Osteoblast (primary cell): ENCODE results near the gene PLCB4. TPM values are rescaled to one million over a fixed set of nuclear protein-coding genes. Genes with fewer than 3 reads are reported as not detected.

Experiments used
- DNase-seq: peaks from one replicate; pipeline ENCODE4 v3.0.0; 2011; ENCODE audit warnings: low spot score, mixed read lengths; ENCODE audit not compliant: insufficient read length; ENCODE audit errors: missing footprints
- H2AFZ ChIP-seq: 2 replicates; pipeline ENCODE4 v1.6.0; 2011; ENCODE audit warnings: mild to moderate bottlenecking, low read length
- H3K27ac ChIP-seq: 2 replicates; pipeline ENCODE4 v1.5.1; 2011; ENCODE audit warnings: mild to moderate bottlenecking, low read depth, low read length, moderate library complexity
- H3K27me3 ChIP-seq: 2 replicates; pipeline ENCODE4 v1.6.0; 2012; ENCODE audit warnings: mild to moderate bottlenecking, control low read depth, inconsistent platforms, low read length, moderate library complexity; ENCODE audit not compliant: insufficient read depth
- H3K36me3 ChIP-seq: 2 replicates; pipeline ENCODE4 v1.5.1; 2011; ENCODE audit warnings: mild to moderate bottlenecking, low read length, control low read depth, moderate library complexity; ENCODE audit not compliant: insufficient read depth
- H3K4me1 ChIP-seq: 2 replicates; pipeline ENCODE4 v1.5.1; 2011; ENCODE audit warnings: mild to moderate bottlenecking, low read length, control low read depth, moderate library complexity; ENCODE audit not compliant: insufficient read depth
- H3K4me2 ChIP-seq: 2 replicates; pipeline ENCODE4 v1.6.0; 2011; ENCODE audit warnings: mild to moderate bottlenecking, low read length; ENCODE audit not compliant: insufficient read depth
- H3K4me3 ChIP-seq: fragments of 200-600 bp; sonication (generic); 3 replicates; pipeline ENCODE4 v1.5.1; 2012; ENCODE audit warnings: mild to moderate bottlenecking, low read length, inconsistent platforms; ENCODE audit not compliant: insufficient read depth
- H3K79me2 ChIP-seq: 2 replicates; pipeline ENCODE4 v1.6.0; 2012; ENCODE audit warnings: mild to moderate bottlenecking, low read length, control low read depth, inconsistent platforms; ENCODE audit not compliant: insufficient read depth
- H3K9me3 ChIP-seq: 2 replicates; pipeline ENCODE4 v1.5.1; 2011; ENCODE audit warnings: low read depth, low read length, control low read depth
- H4K20me1 ChIP-seq: 2 replicates; pipeline ENCODE4 v1.6.0; 2012; ENCODE audit warnings: mild to moderate bottlenecking, low read length, control low read depth; ENCODE audit not compliant: insufficient read depth
- CTCF ChIP-seq: IDR thresholded peaks from 2 replicates; pipeline ENCODE4 v1.5.1; 2011; ENCODE audit warnings: mild to moderate bottlenecking, low read depth, low read length, moderate library complexity; ENCODE audit errors: extremely low read depth
- total RNA-seq: library from RNA; depleted of rRNA; stranded (reverse); fragments of >200 nt; gene quantifications from 2 replicates; pipeline ENCODE4 v1.2.3, GENCODE V29; 2012

PLCB4 gene
- total RNA-seq, 1 donor: 13.0 TPM

DNA sequence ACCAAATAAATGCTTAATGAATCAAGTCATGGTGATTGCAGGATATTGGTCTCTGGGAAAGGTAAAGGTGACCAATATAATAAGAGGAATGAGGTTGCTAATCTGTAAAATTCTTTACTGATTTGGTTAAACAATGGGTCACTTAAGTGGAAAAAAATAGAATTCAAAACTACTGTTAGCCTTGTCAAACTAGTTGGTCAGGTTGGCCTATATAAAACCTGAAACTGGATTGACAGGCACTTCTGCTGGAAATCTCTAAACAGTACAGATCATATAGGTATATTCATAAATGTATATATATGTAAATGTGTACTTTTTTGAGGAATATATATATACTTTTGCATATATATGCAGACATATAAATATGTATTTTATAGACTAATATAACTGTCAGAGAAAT, 19.7 kb downstream of the PLCB4 start:
- Histone ChIP-seq H4K20me1 (peaks cover 3% of the 10 kb centered on the region), H3K4me2 (no peak overlapping the region), H3K4me3 (no peak overlapping the region), H3K36me3 (no peaks in the 10 kb centered on the region), H3K79me2 (peaks cover 81% of the 10 kb centered on the region), H2AFZ (no peak overlapping the region), H3K4me1 (peaks cover 27% of the 10 kb centered on the region), H3K9me3 (no peaks in the 10 kb centered on the region), H3K27me3 (no peaks in the 10 kb centered on the region), H3K27ac (no peak overlapping the region)
- TF ChIP-seq CTCF: no peak
- no peak for DNase-seq

DNA sequence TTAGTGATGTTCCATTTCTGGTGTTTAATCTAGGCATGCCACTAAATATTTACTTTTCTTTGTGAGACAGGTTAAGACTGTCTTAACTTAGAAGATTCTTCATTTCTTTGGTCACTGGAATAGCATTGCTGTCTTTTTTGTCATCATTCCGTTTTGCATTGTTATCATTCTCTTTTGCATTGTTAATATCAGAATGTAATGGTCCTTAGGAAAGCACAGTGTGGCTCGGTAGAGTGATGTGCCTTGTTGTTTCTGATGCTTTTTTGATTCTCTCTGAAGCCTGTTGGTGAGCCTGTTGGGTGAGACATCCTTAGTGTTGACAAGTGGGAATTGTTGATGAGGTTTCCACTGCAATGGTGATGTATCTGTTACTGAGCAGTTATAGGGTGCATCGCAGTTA, 23.2 kb downstream of the PLCB4 start:
- peaks cover 27% of the 10 kb centered on the region for H3K4me1 ChIP-seq
- no peaks in the 10 kb centered on the region for H3K27me3 ChIP-seq
- no peak overlapping the region for H3K27ac ChIP-seq
- no peak for DNase-seq
- TF ChIP-seq CTCF: no peak
- H3K9me3 ChIP-seq: no peaks in the 10 kb centered on the region
- peak overlapping the region; percentile 2 for H3K4me2 ChIP-seq
- H2AFZ ChIP-seq: no peak overlapping the region
- H3K79me2 ChIP-seq: peaks cover 76% of the 10 kb centered on the region
- H3K36me3 ChIP-seq: no peaks in the 10 kb centered on the region
- H4K20me1 ChIP-seq: peaks cover 3% of the 10 kb centered on the region
- no peak overlapping the region for H3K4me3 ChIP-seq

DNA sequence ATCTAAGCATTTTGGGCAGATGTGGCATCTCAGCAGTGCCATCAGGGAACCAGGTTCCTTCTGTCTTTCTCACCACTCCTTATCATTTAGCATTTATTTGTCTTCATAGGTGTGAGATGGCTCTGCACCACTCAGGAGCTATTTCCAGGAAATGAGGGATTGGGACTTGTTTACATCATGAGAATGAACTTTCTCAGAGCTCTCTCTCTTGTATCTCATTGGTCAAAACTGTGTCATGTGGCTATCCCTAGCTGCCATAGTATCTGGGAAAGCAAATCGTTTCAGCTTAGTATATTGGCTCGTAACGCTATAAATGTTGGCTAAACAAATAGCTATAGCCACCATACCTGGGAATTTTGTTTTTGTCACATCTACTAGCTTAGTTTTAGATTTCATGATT, 23.8 kb downstream of the PLCB4 start:
- DNase-seq: no peak
- no peaks in the 10 kb centered on the region for H3K36me3 ChIP-seq
- no peak overlapping the region for H2AFZ ChIP-seq
- H3K4me1 ChIP-seq: peaks cover 27% of the 10 kb centered on the region
- peak overlapping the region; percentile 43 for H3K4me2 ChIP-seq
- no peaks in the 10 kb centered on the region for H3K9me3 ChIP-seq
- H3K4me3 ChIP-seq: no peak overlapping the region
- peaks cover 78% of the 10 kb centered on the region for H3K79me2 ChIP-seq
- no peak for TF ChIP-seq CTCF
- H4K20me1 ChIP-seq: peaks cover 2% of the 10 kb centered on the region
- H3K27me3 ChIP-seq: no peaks in the 10 kb centered on the region
- peak overlapping the region; percentile 3 for H3K27ac ChIP-seq

DNA sequence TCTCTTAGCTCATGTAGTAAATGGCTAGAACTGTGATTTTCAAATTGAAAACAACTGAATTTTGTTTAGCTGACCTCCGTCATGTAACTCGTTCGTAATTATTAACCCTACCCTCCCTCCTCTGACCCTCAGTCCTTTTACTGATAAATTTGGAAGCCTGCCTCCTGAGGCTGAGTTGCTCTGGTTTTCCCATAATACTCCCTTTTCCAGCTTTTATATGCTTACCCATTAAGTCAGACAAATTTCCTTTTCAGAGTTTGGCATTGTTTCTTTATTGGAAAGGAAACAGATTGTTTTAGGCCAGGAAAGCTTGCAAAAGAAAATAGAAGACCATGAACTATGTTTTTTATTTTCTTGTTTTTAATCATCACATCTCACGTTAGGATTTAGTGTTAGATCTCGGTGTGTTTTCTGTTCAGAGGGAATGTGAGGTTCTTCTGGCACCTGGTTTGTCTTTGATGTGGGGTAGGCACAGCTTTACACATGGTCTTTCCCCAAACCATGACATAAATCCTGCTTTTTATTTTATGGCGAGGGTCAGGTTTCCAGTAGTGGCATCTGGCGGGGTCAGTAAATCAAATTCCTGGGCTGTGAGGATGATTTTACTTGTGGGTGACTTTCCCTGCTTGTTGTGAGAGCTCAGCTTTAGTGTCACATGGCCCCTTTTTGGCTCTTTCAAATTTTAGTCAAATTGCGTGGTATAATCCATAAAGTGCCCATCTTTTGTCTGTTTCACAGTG, 24.5 kb downstream of the PLCB4 start:
- TF ChIP-seq CTCF: no peak
- Histone ChIP-seq H3K4me1 (peaks cover 27% of the 10 kb centered on the region), H3K27me3 (no peaks in the 10 kb centered on the region), H3K27ac (peak overlapping the region; percentile 3), H3K4me2 (peak overlapping the region; percentile 43), H4K20me1 (no peaks in the 10 kb centered on the region), H2AFZ (peak overlapping the region; percentile 9), H3K9me3 (no peaks in the 10 kb centered on the region), H3K4me3 (no peak overlapping the region), H3K36me3 (no peaks in the 10 kb centered on the region), H3K79me2 (peaks cover 72% of the 10 kb centered on the region)
- DNase-seq: no peak
